KMS-11 (cell line): ENCODE measurements around the gene SASS6.

Experiments
- H2AFZ ChIP-seq: fragments of 200-600 bp; sonication (generic); 2 replicates; pipeline ENCODE4 v1.6.1; 2016; ENCODE audit warnings: antibody characterized with exemption, mixed run types, low read depth
- H3K27ac ChIP-seq: fragments of 200-600 bp; sonication (generic); 2 replicates; pipeline ENCODE4 v1.6.1; 2016; ENCODE audit warnings: mild to moderate bottlenecking, mixed run types
- H3K27me3 ChIP-seq: fragments of 200-600 bp; sonication (generic); 2 replicates; pipeline ENCODE4 v1.6.1; 2017; ENCODE audit warnings: mild to moderate bottlenecking, low read depth, mixed run types, moderate library complexity; ENCODE audit not compliant: insufficient read depth
- H3K36me3 ChIP-seq: fragments of 200-600 bp; sonication (generic); 2 replicates; pipeline ENCODE4 v1.6.1; 2017; ENCODE audit warnings: mild to moderate bottlenecking, mixed run types; ENCODE audit not compliant: insufficient read depth
- H3K4me1 ChIP-seq: fragments of 200-600 bp; sonication (generic); 2 replicates; pipeline ENCODE4 v1.6.1; 2016; ENCODE audit warnings: mild to moderate bottlenecking, low read depth, mixed run types; ENCODE audit not compliant: poor library complexity, severe bottlenecking
- H3K4me2 ChIP-seq: fragments of 200-600 bp; sonication (generic); 2 replicates; pipeline ENCODE4 v1.7.0; 2016; ENCODE audit warnings: mild to moderate bottlenecking, mixed run types
- H3K4me3 ChIP-seq: fragments of 200-600 bp; sonication (generic); IDR thresholded peaks from 2 replicates; pipeline ENCODE4 v1.6.1; 2017; ENCODE audit warnings: low read depth, low read length, mixed read lengths; ENCODE audit not compliant: insufficient read depth
- H3K79me2 ChIP-seq: fragments of 200-600 bp; sonication (generic); 2 replicates; pipeline ENCODE4 v1.6.1; 2016; ENCODE audit warnings: low read depth, mixed run types; ENCODE audit not compliant: insufficient read depth
- H3K9ac ChIP-seq: fragments of 200-600 bp; sonication (generic); 2 replicates; pipeline ENCODE4 v1.6.1; 2016; ENCODE audit warnings: mild to moderate bottlenecking, mixed run types
- H4K20me1 ChIP-seq: fragments of 200-600 bp; sonication (generic); 2 replicates; pipeline ENCODE4 v1.6.1; 2016; ENCODE audit warnings: mild to moderate bottlenecking, mixed run types; ENCODE audit not compliant: insufficient read depth
- CTCF ChIP-seq: fragments of 200-600 bp; sonication (generic); conservative IDR thresholded peaks from 2 replicates; pipeline ENCODE4 v1.6.1; 2017; ENCODE audit warnings: low read depth, mild to moderate bottlenecking, antibody characterized with exemption, low read length, moderate library complexity, mixed read lengths

Gene SASS6

GRCh38 chr1:100065183-100065968 is 67.4 kb downstream of the SASS6 start:
- no peaks in the 10 kb centered on the region for H4K20me1 ChIP-seq
- no peak for TF ChIP-seq CTCF
- H3K4me1 ChIP-seq, result no peaks in the 10 kb centered on the region
- H3K4me3 ChIP-seq, result no peak overlapping the region
- no peak overlapping the region for H3K9ac ChIP-seq
- H3K36me3 ChIP-seq, result no peaks in the 10 kb centered on the region; the same call in 1 of the 2 replicates
- no peak overlapping the region for H3K27ac ChIP-seq
- H3K4me2 ChIP-seq, result no peak overlapping the region
- H2AFZ ChIP-seq, result no peak overlapping the region
- H3K79me2 ChIP-seq, result no peaks in the 10 kb centered on the region; the same call in 1 of the 2 replicates
- no peaks in the 10 kb centered on the region for H3K27me3 ChIP-seq

- H2AFZ ChIP-seq, result no peak overlapping the region
- H3K79me2 ChIP-seq, result no peaks in the 10 kb centered on the region; the same call in 1 of the 2 replicates
- no peak overlapping the region for H3K9ac ChIP-seq
- no peaks in the 10 kb centered on the region for H3K27me3 ChIP-seq
- no peak overlapping the region for H3K27ac ChIP-seq
- H3K36me3 ChIP-seq, result no peaks in the 10 kb centered on the region
- H3K4me2 ChIP-seq, result no peak overlapping the region
- no peaks in the 10 kb centered on the region for H3K4me1 ChIP-seq
- no peak overlapping the region for H3K4me3 ChIP-seq
- TF ChIP-seq CTCF, result no peak
- H4K20me1 ChIP-seq, result no peaks in the 10 kb centered on the region
Measured at GRCh38 chr1:100061681-100062080, 71.0 kb downstream of the SASS6 start.

GRCh38 chr1:100053727-100054126 is 79.0 kb downstream of the SASS6 start:
- Histone ChIP-seq H3K79me2 (peaks cover 39% of the 10 kb centered on the region), H3K27me3 (no peaks in the 10 kb centered on the region), H2AFZ (no peak overlapping the region), H3K9ac (no peak overlapping the region), H4K20me1 (no peaks in the 10 kb centered on the region), H3K4me1 (peaks cover 23% of the 10 kb centered on the region), H3K4me2 (no peak overlapping the region), H3K36me3 (no peaks in the 10 kb centered on the region), H3K4me3 (no peak overlapping the region), H3K27ac (no peak overlapping the region)
- no peak for TF ChIP-seq CTCF

- Histone ChIP-seq H3K4me3 (no peak overlapping the region), H4K20me1 (no peaks in the 10 kb centered on the region), H2AFZ (no peak overlapping the region), H3K4me1 (peaks cover 29% of the 10 kb centered on the region), H3K36me3 (no peaks in the 10 kb centered on the region), H3K79me2 (peaks cover 45% of the 10 kb centered on the region), H3K4me2 (no peak overlapping the region), H3K9ac (no peak overlapping the region), H3K27ac (no peak overlapping the region), H3K27me3 (no peaks in the 10 kb centered on the region)
- no peak for TF ChIP-seq CTCF
Measured at GRCh38 chr1:100053119-100053518, 79.6 kb downstream of the SASS6 start.
